HG02588 (cell line): ENCODE results near the gene CDH23.
"Not testable (repeated sequence)": the region's sequence is repeated elsewhere in the genome, so short reads cannot be mapped to it uniquely, and the experiment has no call there.

ENCODE experiments used
- ATAC-seq: cut with Tn5 transposase; IDR thresholded peaks from one replicate; pipeline ENCODE4 v1.9.1; 2021; ENCODE audit warnings: mild to moderate bottlenecking, moderate library complexity; ENCODE audit not compliant: unreplicated experiment

Gene CDH23

DNA sequence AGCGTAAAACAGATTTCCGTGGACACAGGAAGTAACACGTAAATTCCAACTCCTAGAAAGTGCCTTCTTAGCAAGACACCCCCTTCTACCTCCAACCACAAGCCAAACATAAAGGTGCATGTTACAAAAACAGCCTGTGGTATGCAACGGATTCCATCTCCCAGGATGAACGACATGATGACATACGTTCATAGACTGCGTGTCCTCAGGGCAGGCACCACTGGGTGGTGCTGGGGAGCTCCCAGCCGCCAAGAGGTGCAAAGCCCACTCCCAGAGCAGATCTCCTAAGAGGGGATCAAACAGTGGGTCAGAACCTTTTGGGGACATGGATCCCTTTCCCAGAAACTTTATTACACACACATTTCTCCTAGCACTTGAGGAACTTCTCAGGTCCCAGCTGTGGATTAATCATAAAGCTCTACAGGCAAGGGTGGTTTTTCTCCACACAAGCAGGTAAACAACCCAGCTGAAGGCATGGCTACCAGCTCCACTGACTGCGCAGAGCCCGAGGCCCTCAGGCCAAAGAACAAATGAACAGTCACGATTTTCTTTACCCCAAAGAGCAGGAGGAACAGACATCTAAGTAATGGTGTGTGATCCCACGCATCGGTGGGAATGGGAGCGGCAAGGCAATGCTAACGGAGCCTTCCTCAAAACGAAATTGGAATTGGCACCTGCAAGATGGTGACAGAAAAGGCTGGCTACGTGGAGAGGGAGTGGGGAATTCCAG, 440.5 kb downstream of the CDH23 start:
- ATAC-seq: no peak

DNA sequence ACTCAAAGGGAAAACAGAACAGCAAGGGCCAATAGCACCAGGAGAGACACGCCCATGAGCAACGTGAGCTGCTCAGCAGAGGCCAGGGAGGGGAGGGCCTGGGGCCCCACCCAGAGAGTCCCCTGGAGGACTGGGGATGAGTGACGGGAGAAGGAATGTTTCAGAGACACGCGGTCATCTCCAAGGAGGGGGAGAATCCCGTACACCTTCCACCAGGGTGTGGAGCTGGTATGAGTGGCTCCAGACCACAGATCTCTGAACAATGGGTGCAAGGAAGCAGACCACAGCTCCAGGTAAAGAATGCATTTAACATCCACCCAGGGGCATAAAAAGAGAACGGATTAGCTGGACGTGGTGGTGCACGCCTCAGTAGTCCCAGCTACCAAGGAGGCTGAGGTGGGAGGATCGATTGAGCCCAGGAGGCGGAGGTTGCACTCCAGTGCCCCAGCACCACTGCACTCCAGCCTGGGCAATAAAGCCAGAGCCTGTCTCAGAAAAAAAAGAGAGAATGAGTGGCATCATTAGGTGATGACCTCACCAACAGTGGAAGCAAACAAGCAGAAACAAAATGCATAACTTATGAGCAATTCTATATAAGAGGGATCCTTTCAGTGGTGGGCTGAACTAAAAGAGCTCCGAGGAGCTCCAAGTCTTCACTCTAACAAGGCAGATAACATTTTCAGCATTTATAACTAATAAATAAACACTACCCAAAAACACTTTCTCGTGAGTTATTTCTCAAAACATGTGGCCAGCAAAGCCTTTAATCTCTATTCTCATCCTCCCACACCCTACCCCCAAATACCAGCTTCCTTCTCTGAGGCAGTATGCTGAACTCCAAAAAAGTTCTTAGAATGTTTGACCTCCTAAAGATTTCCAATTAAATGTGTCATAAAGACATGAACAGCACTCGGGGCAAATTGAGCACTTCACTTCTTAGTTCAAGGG, 441.8 kb downstream of the CDH23 start:
- ATAC-seq: no peak

DNA sequence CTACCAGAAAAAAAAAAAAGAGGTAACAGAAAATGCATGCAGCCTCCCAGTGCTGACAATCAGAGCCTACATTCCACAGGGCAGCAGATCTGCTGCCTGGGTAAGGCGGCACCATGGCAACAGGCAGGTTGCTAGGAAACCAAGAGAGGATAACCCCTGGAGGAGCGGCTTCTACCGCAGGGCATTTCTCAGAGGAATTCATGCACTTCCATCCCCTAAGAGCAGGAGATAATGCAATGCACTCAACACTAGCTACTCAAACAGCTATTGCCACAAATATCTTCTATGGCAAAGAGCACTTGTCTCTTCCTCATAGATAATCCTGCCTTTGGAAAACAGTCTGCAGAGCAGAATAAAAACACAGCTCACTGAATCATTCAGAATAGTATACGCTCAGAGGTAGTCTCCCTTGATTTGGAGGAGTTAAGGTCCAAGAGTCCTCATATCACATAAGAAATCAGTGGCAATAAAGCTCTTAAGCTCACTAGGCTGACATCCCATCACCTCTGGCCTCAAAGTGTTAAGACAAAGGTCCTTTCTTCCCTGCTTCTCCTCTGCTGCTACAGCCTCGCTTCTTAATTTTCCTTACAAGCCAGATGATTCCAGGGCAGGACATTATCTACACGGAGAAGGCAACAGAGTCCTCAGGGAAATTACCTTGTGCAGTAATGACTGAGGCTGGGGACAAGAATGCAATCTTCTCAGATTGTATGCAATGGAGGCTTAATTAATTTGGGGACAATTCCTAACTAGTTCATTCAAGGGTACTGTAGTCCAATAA, 443.6 kb downstream of the CDH23 start:
- ATAC-seq: no peak

DNA sequence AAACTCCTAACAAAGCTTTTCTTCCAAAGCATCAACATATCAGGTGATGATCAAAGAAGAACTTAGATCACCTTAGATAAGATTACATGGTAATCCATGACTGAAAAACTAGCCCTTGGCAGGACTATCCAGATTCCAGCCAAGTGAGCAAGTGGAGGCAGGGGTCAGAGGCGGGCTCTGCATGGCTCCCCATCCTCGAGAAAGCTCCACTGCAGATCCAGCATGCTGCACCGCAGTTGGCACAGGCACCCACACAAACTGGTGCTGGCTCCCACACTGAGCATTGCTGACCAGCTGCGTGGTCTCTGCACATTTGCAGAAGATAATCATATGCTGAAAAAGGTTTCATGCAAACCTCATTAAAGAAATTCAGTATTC, 444.2 kb downstream of the CDH23 start:
- no peak for ATAC-seq

DNA sequence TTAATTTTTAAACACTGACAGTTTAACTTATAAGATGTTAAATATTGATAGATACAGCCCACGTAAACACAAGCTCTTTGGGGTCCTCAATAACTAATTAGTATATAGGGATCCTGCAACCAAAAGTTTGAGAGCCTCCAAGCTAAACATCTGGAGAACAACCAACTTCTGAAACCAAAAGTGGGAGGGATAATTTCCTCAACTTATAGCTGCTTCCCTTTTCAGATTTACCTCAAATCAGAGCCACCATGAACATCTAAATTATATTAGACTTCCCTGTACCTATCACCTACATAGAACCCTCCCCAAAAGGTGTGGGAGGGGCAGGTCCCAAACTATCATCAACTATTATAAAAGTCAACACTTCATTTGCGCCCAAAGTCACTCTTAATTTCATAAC, 445.7 kb downstream of the CDH23 start:
- no peak for ATAC-seq

DNA sequence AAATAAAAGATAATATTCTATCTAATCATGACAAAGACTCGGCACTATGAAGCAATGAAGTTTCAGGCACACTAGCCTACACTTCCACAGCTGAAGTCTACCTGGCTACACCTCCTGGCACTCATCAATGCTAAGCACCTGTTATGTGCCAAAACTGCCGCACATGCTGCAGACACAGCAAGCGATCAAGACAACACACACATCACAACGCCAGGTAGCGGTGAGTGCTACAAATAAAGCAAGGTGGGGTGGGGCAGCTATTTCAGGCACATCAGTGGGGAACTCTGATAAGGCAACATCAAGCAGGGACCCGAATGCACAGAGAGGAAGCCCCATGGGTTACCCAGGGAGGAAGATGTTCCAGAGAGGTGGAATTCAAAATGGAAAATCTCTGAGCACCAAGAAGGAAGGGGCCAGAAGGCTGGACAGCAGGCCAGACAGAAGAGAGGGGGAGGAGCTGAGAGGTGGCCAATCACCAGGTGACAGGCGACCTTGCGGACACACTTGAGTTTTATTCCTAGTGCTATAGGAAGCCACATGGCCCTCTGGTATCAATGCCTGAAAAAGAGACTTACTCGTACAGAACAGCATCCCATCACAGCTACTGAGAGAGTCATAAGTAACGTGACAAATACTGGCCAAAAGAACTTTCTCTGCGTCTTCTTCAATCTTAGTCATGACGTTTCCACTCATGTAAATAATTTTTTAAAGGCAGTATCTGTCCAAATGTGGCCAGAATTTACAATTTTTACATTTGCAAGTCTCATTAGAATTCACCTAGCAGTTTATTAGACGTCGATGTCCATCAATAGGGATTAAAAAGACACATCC, 446.4 kb downstream of the CDH23 start:
- ATAC-seq: no peak

DNA sequence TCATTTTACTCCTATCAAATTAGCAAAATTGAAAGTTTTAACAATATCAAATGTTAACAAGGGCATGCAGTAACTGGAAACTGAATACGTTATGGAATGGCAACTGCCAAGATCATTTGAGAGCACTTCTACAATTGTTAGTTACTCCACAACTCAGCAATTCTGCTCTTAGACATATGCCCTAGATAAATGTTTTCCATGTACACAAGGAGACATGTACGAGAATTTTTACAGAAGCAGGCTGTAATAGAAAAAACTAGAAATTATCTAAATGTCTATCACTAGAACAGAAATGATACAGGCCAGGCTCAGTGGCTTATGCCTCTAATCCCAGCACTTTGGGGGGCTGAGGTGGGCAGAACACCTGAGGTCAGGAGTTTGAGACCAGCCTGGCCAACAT, 447.4 kb downstream of the CDH23 start:
- ATAC-seq: no peak

DNA sequence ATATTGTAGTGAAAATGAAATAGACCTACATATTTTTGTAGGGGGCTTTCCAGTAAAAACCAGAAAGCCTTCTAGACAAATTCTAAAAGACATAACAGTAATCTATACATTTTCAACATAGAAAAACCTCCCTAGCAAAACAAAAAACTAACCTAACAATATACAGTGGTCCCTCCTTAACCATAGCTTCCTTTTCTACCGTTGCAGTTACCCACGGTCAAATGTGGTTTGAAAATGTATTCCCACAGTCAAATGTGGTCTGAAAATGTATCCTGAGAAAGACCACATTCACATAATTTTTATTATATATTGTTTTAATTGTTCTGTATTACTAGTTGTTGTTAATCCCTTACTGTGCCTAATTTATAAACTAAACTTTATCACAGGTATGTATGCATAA, 448.0 kb downstream of the CDH23 start:
- no peak for ATAC-seq

DNA sequence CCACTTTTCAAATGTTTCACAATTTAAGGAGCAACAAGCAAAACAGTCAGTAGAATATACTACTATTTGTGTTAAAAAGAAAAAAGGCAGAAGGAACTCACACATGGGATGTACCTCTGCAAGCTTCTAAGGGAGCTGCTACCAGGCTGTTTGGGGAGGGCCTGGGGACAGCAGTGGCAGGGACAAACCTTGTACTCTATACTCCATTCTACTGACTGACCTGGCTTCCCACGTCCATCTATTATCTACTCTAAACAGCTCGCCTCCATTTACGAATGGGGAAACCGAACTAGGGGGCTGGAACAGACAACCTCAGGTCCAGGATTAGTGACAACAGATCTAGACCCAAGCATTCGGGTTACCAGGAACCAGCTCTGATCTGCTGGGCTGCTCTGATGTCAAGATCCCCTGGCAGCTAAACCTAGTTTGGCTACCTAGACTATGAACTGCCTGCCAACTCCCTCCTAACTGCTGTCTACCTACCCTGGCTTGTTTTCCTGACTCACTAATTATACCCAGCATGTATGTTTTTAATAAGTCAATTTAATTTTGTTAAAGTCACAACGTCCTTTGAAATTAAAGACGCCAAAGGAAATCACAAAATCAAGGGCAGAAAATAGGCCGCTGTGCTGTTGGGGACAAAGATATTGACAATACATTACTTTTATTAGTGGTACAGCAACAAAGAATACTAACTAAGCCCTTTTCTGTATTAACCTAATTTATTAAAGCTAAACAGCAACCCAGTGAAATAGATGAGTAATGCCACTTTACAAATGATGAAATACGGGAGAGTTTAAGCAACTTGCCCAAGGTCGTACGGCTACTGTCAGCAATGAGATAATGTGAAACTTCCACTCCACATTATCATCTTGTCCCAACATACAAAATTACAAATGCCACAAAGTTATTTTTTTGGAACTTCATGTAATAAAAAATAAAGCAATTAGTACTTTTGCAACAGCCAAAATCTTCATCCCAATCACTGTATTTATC, 449.0 kb downstream of the CDH23 start:
- no peak for ATAC-seq

DNA sequence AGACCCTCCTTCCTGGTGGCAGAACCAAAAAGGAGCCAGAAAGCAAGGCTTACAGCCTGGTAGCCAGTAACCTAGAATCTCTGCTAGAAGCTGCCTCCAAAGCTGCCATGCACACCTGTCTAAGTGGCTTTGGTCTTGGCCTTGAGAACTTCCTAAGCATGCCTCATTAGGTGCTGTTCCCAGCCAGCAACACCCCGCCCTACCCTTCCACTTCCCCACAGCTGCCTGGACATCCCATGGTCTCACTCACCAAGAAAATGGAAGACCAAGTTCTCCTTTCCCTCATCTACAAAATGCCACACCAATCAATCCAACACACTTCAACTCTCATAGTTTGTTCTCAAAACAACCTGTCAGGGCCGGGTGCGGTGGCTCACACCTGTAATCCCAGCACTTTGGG, 450.1 kb downstream of the CDH23 start:
- no peak for ATAC-seq

DNA sequence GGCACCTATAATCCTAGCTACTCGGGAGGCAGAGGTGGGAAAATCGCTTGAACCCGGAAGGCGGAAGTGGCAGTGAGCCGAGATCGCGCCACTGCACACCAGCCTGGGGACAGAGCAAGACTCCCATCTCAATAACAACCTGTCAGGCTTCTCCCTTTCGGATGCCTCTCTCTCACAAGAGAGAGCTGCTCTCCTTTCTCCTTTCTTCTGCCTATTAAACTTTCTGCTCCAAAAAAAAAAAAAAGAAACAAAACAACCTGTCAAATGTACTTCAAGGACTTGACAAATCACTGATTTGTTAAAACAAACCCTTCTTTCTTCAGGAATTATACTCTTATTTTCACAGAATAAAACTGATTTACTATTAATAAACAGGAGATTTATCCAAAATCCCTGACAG, 450.7 kb downstream of the CDH23 start:
- no peak for ATAC-seq

DNA sequence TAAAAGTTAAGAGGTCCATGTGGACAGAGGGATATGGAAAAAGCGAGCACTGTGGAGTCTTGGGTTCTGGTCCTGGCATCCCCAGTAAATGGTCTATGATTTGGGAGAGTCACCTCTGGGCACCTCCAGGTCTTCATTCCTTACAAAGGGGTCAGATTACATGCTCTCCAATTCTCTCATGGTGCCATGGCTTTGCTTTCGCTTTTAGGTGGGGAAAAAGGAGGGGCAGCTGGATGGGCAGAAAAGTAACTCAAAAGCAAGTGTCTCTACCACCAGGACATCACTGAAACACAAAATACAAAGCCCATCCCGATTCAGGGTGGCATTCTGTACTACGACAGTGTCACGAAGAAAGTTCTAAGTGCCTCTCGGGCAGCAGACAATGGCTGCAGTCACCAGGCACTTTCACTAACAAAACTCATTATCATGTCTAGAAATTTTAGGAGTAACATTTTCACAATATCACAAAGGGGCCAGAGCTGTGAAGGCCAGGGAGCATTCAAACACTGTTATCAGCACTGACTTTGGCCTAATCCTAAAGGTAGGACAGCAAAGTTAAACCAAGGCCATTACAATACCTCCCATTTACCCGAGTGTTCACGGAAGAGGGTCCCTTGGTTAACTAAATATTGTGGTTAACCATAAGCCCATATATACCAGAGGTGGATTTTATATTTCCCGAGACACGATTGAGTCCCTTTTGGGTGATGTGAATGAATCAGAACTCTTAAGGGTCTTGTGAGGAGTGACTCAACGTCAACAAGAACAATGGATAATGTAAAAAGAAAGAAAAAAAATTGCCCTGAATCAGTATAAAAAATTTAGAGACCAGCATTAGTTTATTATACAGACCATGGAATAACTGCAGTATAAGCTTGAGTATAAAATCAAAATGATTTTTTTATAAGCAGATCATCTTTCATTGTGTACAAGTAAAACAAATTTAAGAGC, 451.9 kb downstream of the CDH23 start:
- ATAC-seq: no peak

DNA sequence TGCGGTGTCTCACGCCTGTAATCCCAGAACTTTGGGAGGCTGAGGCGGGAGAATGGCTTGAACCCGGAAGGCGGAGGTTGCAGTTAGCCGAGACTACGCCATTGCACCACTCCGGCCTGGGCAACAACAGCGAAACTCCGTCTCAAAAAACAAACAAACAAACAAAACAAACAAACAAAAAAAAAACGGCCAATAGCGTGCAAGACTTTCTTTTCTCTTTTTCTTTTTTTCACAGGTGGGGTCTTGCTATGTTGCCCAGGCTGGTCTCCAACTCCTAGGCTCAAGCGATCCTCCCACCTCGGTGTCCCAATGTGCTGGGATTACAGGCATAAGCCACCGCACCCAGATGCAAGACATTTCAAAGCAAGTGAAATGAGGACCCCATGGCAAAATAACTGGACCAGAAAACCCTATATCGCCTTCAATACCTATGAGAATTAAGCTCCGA, 452.8 kb downstream of the CDH23 start:
- no peak for ATAC-seq

DNA sequence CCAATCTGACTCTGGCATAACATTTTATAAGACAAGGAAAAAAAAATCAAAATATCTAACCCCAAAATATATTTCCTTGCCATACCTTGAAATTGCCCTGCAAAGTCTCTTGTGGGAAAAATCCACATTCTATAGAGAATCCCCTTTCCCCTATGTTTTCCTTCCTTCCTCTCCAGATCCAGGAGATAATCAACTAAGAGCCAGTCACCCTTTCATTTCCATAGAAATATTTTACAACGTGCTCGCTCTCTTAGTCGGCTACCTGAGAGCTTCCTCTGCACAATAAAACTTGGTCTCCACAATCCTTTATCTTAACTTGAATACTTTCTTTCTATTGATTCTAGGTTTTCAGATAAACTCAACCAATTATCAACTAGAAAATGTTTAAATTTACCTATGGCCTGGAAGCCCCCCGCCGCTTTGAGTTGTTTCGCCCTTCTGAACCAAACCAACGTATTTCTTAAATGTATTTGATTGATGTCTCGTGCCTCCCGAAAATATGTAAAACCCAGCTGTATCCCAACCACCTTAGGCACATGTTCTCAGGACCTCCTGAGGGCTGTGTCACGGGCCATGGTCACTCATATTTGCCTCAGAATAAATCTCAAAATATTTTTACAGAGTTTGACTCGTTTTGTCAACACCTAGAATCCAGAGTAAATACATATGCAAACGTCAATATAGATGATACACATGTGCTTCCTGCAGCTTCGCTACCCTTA, 453.5 kb downstream of the CDH23 start:
- no peak for ATAC-seq

DNA sequence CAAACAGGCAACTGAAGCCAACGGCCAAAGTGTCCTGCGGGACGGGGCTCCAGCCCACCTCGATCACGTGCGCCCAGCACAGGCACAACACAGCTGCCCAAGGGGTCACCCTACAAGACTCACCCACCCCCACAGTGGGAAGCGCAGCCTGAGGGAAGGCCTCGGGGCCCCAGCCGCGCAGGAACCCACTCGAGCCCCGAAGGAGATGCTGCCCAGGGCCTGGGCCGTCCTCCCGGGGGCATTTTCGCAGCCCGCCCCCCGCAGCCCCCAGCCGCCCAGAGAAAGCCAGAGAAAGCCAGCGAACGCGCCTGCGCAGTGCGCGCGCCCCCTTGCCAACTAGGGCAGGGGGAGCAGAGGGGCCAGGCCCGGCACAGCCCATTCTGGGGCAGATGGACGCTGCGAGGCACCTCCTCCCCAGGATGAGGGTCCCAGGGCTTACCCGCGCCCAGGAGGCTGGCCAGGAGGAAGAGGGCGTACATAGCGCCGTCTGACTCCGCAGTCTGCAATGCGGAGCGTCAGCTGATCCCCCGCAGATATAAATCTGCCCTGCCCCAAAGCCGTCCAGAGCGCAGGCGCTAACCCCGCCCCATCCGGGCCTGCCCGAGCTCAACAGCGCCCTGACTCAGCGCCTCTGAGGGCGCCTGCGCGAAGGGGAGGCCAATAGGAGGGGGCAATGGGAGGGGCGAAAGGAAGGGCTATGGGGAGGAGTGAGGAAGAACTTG, 454.2 kb downstream of the CDH23 start, which contains the start of gene PSAP:
TSS of gene PSAP (minus strand) at position 509 of the 722 bp plus-strand sequence. CDS start at position 479, 30 bp downstream.
- peak; percentile 92 for ATAC-seq

DNA sequence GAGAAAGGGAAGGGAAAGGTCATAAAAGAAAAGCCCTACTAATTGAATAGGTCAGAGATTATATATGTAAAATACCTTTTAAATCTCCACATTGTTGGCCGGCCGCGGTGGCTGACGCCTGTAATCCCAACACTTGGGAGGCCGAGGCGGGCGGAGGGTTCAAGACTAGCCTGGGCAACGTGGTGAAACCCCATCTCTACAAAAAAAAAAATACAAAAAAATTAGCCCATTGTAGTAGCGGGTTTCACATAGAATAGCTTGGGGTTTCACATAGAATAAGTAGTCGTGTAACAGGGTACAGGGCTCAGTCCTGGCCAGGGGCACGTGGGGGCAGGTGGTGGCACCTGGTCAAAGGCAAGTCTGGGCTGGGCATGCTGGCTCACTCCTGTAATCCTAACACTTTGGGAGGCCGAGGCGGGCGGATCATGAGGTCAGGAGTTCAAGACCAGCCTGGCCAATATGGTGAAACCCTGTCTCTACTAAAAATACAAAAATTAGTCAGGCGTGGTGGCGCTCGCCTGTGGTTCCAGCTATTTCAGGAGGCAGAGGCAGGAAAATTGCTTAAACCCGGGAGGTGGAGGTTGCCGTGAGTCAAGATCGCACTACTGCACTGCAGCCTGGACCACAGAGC, 454.9 kb downstream of the CDH23 start:
- ATAC-seq: not testable (repeated sequence)
